Liver (tissue), 3 donors: ENCODE results near the gene AUH.

ENCODE experiments used
- JUND ChIP-seq, 2 donors: IDR thresholded peaks; 2 replicates each; pipeline ENCODE4 v1.6.1; 2016; ENCODE audit warnings: antibody characterized with exemption in 2 of 2
- TF ChIP-seq, protein P1 (sequence below): fragments of 150-350 bp; IDR thresholded peaks from 2 replicates; pipeline ENCODE4 v1.5.1; 2017; ENCODE audit warnings: improper control_type of control experiment, low read depth, low read length; ENCODE audit not compliant: missing input control
- TF ChIP-seq, protein P2 (sequence below): IDR thresholded peaks from 2 replicates; pipeline ENCODE4 v1.6.1; 2016; ENCODE audit warnings: antibody characterized with exemption, mild to moderate bottlenecking
- TF ChIP-seq, protein P3 (sequence below): IDR thresholded peaks from 2 replicates; pipeline ENCODE4 v1.6.1; 2016; ENCODE audit warnings: antibody characterized with exemption
- donor health status: healthy.
- donor health status: healthy.

- TF ChIP-seq, protein P1, sequence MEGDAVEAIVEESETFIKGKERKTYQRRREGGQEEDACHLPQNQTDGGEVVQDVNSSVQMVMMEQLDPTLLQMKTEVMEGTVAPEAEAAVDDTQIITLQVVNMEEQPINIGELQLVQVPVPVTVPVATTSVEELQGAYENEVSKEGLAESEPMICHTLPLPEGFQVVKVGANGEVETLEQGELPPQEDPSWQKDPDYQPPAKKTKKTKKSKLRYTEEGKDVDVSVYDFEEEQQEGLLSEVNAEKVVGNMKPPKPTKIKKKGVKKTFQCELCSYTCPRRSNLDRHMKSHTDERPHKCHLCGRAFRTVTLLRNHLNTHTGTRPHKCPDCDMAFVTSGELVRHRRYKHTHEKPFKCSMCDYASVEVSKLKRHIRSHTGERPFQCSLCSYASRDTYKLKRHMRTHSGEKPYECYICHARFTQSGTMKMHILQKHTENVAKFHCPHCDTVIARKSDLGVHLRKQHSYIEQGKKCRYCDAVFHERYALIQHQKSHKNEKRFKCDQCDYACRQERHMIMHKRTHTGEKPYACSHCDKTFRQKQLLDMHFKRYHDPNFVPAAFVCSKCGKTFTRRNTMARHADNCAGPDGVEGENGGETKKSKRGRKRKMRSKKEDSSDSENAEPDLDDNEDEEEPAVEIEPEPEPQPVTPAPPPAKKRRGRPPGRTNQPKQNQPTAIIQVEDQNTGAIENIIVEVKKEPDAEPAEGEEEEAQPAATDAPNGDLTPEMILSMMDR = no peak
- TF ChIP-seq, protein P2, sequence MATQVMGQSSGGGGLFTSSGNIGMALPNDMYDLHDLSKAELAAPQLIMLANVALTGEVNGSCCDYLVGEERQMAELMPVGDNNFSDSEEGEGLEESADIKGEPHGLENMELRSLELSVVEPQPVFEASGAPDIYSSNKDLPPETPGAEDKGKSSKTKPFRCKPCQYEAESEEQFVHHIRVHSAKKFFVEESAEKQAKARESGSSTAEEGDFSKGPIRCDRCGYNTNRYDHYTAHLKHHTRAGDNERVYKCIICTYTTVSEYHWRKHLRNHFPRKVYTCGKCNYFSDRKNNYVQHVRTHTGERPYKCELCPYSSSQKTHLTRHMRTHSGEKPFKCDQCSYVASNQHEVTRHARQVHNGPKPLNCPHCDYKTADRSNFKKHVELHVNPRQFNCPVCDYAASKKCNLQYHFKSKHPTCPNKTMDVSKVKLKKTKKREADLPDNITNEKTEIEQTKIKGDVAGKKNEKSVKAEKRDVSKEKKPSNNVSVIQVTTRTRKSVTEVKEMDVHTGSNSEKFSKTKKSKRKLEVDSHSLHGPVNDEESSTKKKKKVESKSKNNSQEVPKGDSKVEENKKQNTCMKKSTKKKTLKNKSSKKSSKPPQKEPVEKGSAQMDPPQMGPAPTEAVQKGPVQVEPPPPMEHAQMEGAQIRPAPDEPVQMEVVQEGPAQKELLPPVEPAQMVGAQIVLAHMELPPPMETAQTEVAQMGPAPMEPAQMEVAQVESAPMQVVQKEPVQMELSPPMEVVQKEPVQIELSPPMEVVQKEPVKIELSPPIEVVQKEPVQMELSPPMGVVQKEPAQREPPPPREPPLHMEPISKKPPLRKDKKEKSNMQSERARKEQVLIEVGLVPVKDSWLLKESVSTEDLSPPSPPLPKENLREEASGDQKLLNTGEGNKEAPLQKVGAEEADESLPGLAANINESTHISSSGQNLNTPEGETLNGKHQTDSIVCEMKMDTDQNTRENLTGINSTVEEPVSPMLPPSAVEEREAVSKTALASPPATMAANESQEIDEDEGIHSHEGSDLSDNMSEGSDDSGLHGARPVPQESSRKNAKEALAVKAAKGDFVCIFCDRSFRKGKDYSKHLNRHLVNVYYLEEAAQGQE = no peak
- TF ChIP-seq, protein P3, sequence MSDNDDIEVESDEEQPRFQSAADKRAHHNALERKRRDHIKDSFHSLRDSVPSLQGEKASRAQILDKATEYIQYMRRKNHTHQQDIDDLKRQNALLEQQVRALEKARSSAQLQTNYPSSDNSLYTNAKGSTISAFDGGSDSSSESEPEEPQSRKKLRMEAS = no peak
- TF ChIP-seq JUND (IDR thresholded peaks at IDR 0.05) = peak; percentile 42 to 53
Observed at GRCh38 chr9:91302831-91303230, 58.9 kb downstream of the AUH start.
